Natural killer cell (primary cell): ENCODE measurements around the gene DIS3. TPM values are rescaled to one million over a fixed set of nuclear protein-coding genes. Genes with fewer than 3 reads are reported as not detected.
"Not testable (repeated sequence)": the region's sequence is repeated elsewhere in the genome, so short reads cannot be mapped to it uniquely, and the experiment has no call there.

Source experiments
- ATAC-seq, 3 donors: fragments of 150-1000 bp in 2 of 3; fragments of 200-7000 bp in 1 of 3; cut with Tn5 transposase; 1 replicate in 1 of 3; 2 replicates in 2 of 3; pipeline ENCODE4 v1.10.0; 2021; ENCODE audit warnings: mild to moderate bottlenecking in 2 of 3, moderate library complexity in 2 of 3
- DNase-seq, 2 donors: peaks; one replicate each; pipeline versions ENCODE4 v3.0.0 to v3.0.0-alpha.2; 2013 to 2021; ENCODE audit warnings: mixed read lengths in 1 of 2
- H3K27ac ChIP-seq: one replicate; pipeline ENCODE4 v1.5.1; 2013; ENCODE audit warnings: mild to moderate bottlenecking, low read length
- H3K27me3 ChIP-seq: one replicate; pipeline ENCODE4 v1.6.1; 2013; ENCODE audit warnings: low read length; ENCODE audit not compliant: control insufficient read depth, insufficient read depth
- H3K36me3 ChIP-seq: one replicate; pipeline ENCODE4 v1.6.1; 2013; ENCODE audit warnings: low read length; ENCODE audit not compliant: control insufficient read depth, insufficient read depth
- H3K4me1 ChIP-seq: one replicate; pipeline ENCODE4 v1.6.1; 2013; ENCODE audit warnings: low read length; ENCODE audit not compliant: control insufficient read depth, insufficient read depth
- H3K4me3 ChIP-seq: one replicate; pipeline ENCODE4 v1.5.1; 2013; ENCODE audit warnings: low read length
- H3K9me3 ChIP-seq: one replicate; pipeline ENCODE4 v1.6.1; 2013; ENCODE audit warnings: low read length; ENCODE audit not compliant: control insufficient read depth, insufficient read depth
- H3K27ac Mint-ChIP-seq, 2 donors: one replicate each; pipeline ENCODE4 v1.8.0; 2022; ENCODE audit warnings: mild to moderate bottlenecking in 2 of 2, mixed read lengths in 2 of 2, moderate library complexity in 1 of 2
- H3K27me3 Mint-ChIP-seq, 2 donors: one replicate each; pipeline ENCODE4 v1.8.0; 2022; ENCODE audit warnings: low read depth in 2 of 2, mixed read lengths in 2 of 2
- H3K36me3 Mint-ChIP-seq: one replicate; pipeline ENCODE4 v1.8.0; 2022; ENCODE audit warnings: mixed read lengths
- H3K4me1 Mint-ChIP-seq, 2 donors: one replicate each; pipeline ENCODE4 v1.8.0; 2022; ENCODE audit warnings: mixed read lengths in 2 of 2
- H3K4me3 Mint-ChIP-seq: one replicate; pipeline ENCODE4 v1.8.0; 2022; ENCODE audit warnings: mild to moderate bottlenecking, moderate library complexity, mixed read lengths
- H3K9me3 Mint-ChIP-seq, 2 donors: one replicate each; pipeline ENCODE4 v1.8.0; 2022; ENCODE audit warnings: mixed read lengths in 2 of 2
- CTCF ChIP-seq: fragments of 200-600 bp; IDR thresholded peaks from one replicate; pipeline ENCODE4 v1.8.0; 2022; ENCODE audit warnings: antibody characterized with exemption
- WGBS: methylation state at CpG from one replicate; pipeline ENCODE4 v1.1.7; 2013; ENCODE audit warnings: missing lambda C conversion rate; ENCODE audit not compliant: insufficient coverage; 5-methylcytosine and 5-hydroxymethylcytosine counted together
- intact Hi-C: fragments of 100-400 bp; cut with micrococcal nuclease; formaldehyde crosslinking; loops from one replicate; pipeline ENCODE4 v1.14.2; 2022
- total RNA-seq, 4 donors: library from RNA; stranded (reverse); fragments of 120-200 nt in 1 of 4; gene quantifications; one replicate each; pipeline versions ENCODE4 v1.2.3 to v1.2.4, GENCODE V29; 2013 to 2022

The DIS3 gene
- total RNA-seq, 3 donors from 2014 or later (not counting 1 experiment from before 2014, with no cell fraction given) = 26.9 to 35.2 (median 33.6) TPM

GRCh38 chr13:72788831-72789230, 7.1 kb upstream of the DIS3 start:
- Histone ChIP-seq H3K4me1 (no peaks in the 10 kb centered on the region), H3K27me3 (no peaks in the 10 kb centered on the region), H3K36me3 (peaks cover 29% of the 10 kb centered on the region), H3K27ac (no peak overlapping the region), H3K4me3 (no peak overlapping the region), H3K9me3 (no peaks in the 10 kb centered on the region)
- WGBS = 40% methylated on average over 1 of the region's 1 CpG
- intact Hi-C loops = no loop called here
- Mint-ChIP-seq H3K27ac (no peak overlapping the region), H3K4me3 (no peak overlapping the region), H3K4me1 (peaks cover 24 to 28% of the 10 kb centered on the region in 2 donors), H3K9me3 (no peaks in the 10 kb centered on the region), H3K36me3 (peaks cover 7% of the 10 kb centered on the region), H3K27me3 (no peaks in the 10 kb centered on the region)
- DNase-seq = no peak
- TF ChIP-seq CTCF = no peak
- ATAC-seq = no peak

GRCh38 chr13:72784679-72785078, 3.0 kb upstream of the DIS3 start:
- H3K4me3 Mint-ChIP-seq = not testable (repeated sequence)
- peaks cover 12% of the 10 kb centered on the region for H3K4me1 ChIP-seq

DNA sequence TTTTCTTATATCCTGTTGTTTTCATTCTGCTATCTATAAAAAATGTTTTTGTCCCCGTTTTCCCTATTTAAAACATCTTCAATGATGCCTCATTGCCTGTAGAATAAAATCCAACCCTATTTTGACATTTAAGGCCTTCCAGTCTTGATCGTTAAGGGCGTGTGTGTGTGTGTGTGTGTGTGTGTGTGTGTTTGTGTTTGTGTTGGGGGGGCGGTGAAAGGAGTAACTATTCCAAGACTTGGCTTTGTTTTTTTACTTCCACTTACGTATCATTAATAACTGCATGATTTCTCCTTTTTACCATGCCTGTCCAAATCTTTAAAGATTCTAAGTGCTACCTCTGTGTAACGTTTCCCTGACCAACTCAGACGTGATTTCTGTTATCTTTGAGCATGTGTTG, 1.0 kb upstream of the DIS3 start:
- intact Hi-C loops = no loop called here
- H3K36me3 Mint-ChIP-seq = peaks cover under 1% of the 10 kb centered on the region
- H3K4me1 Mint-ChIP-seq = peaks cover 51 to 56% of the 10 kb centered on the region in 2 donors
- WGBS = 20% methylated on average over 3 of the region's 7 CpGs
- H3K36me3 ChIP-seq = peaks cover 16% of the 10 kb centered on the region
- no peak for TF ChIP-seq CTCF
- H3K27me3 ChIP-seq = no peaks in the 10 kb centered on the region
- H3K9me3 ChIP-seq = no peaks in the 10 kb centered on the region
- H3K9me3 Mint-ChIP-seq = no peaks in the 10 kb centered on the region
- DNase-seq (peak in 1 of 2 donors; percentile 42), ATAC-seq (no peak)
- peak overlapping the region; percentile 100 for H3K4me3 Mint-ChIP-seq
- peaks cover 16% of the 10 kb centered on the region for H3K4me1 ChIP-seq
- peak overlapping the region; percentile 96 to 98 for H3K27ac Mint-ChIP-seq
- peak overlapping the region; percentile 91 for H3K4me3 ChIP-seq
- H3K27ac ChIP-seq = peak overlapping the region; percentile 91
- no peaks in the 10 kb centered on the region for H3K27me3 Mint-ChIP-seq

More at GRCh38 chr13:72784679-72785078, 3.0 kb upstream of the DIS3 start:
- H3K36me3 Mint-ChIP-seq, H3K9me3 ChIP-seq, intact Hi-C loops, DNase-seq, H3K36me3 ChIP-seq, H3K27ac ChIP-seq, H3K9me3 Mint-ChIP-seq, H3K27ac Mint-ChIP-seq, H3K27me3 Mint-ChIP-seq, ATAC-seq, H3K4me3 ChIP-seq, H3K27me3 ChIP-seq: not testable (repeated sequence)
- H3K4me1 Mint-ChIP-seq = peaks cover 45 to 47% of the 10 kb centered on the region in 2 donors
- 100% methylated on average over 2 of the region's 4 CpGs for WGBS

DNA sequence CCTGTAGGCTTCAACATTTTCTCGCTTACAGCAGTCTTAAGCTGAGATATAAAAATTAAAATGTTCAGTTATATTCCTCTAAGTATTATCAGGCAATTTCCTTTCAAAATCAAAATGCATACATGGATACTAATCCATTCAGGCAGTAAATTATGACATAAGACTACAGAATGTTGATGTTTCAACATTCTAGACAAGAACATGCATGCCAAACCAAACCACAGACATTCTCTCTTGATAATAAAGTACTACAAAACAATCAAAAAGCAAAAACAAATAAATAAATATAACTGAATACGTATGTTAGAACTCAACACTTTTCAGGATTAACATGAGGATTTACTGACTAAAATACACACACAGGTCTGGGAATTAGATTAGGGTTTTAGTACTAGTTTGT, 7.7 kb downstream of the DIS3 start:
- no peak overlapping the region for H3K4me3 Mint-ChIP-seq
- intact Hi-C loops = no loop called here
- no peak for DNase-seq

More for the DNA sequence above, 7.7 kb downstream of the DIS3 start:
- Mint-ChIP-seq H3K9me3 (no peaks in the 10 kb centered on the region), H3K27me3 (no peaks in the 10 kb centered on the region), H3K27ac (no peak overlapping the region), H3K36me3 (peaks cover 45% of the 10 kb centered on the region), H3K4me1 (peaks cover 11 to 24% of the 10 kb centered on the region in 2 donors)
- no peak overlapping the region for H3K4me3 ChIP-seq
- peaks cover 1% of the 10 kb centered on the region for H3K4me1 ChIP-seq
- H3K9me3 ChIP-seq = no peaks in the 10 kb centered on the region
- no peak for ATAC-seq
- H3K27ac ChIP-seq = no peak overlapping the region
- H3K36me3 ChIP-seq = peaks cover 96% of the 10 kb centered on the region
- TF ChIP-seq CTCF = no peak
- no peaks in the 10 kb centered on the region for H3K27me3 ChIP-seq
- no CpG with 5 or more reads among the region's 2 CpGs for WGBS
